Prostate gland (tissue), 2 donors: ENCODE results near the gene FFAR3.
"Not testable (repeated sequence)": the region's sequence is repeated elsewhere in the genome, so short reads cannot be mapped to it uniquely, and the experiment has no call there.

Experiments used
- POLR2A ChIP-seq: fragments of 450-650 bp; IDR thresholded peaks from one replicate; pipeline ENCODE4 v1.6.1; 2016; ENCODE audit warnings: antibody characterized with exemption, mild to moderate bottlenecking
- POLR2AphosphoS5 ChIP-seq: sonication (generic); formaldehyde crosslinking; IDR thresholded peaks from one replicate; pipeline ENCODE4 v1.6.1; 2017; ENCODE audit warnings: antibody characterized with exemption
- TF ChIP-seq, protein P1 (sequence below), 4 experiments: fragments of 200-600 bp in 2 of 4; fragments of 450-650 bp in 2 of 4; sonication (generic) in 2 of 4; IDR thresholded peaks; 1 replicate in 3 of 4; 2 replicates in 1 of 4; pipeline ENCODE4 v1.5.1; 2016 to 2019; ENCODE audit warnings: antibody characterized with exemption in 4 of 4, mild to moderate bottlenecking in 2 of 4, moderate library complexity in 2 of 4

DNA sequence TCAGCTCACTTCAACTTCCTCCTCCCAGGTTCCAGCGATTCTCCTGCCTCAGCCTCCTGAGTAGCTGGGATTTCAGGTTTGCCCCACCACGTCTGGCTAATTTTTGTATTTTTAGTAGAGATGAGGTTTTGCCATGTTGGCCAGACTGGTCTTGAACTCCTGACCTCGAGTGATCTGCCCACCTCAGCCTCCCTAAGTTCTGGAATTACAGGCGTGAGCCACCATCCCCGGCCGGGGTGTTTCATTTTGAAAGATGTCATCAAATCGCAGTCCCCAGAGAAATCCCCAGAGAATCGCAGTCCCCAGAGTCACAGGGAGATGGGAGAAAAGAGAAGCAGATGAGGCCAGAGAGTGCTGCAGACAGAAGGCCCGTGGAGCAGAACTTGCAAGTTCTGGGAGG is 43.2 kb downstream of the FFAR3 start:
- TF ChIP-seq, protein P1, sequence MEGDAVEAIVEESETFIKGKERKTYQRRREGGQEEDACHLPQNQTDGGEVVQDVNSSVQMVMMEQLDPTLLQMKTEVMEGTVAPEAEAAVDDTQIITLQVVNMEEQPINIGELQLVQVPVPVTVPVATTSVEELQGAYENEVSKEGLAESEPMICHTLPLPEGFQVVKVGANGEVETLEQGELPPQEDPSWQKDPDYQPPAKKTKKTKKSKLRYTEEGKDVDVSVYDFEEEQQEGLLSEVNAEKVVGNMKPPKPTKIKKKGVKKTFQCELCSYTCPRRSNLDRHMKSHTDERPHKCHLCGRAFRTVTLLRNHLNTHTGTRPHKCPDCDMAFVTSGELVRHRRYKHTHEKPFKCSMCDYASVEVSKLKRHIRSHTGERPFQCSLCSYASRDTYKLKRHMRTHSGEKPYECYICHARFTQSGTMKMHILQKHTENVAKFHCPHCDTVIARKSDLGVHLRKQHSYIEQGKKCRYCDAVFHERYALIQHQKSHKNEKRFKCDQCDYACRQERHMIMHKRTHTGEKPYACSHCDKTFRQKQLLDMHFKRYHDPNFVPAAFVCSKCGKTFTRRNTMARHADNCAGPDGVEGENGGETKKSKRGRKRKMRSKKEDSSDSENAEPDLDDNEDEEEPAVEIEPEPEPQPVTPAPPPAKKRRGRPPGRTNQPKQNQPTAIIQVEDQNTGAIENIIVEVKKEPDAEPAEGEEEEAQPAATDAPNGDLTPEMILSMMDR (IDR thresholded peaks at IDR 0.05) = not testable (repeated sequence)
- not testable (repeated sequence) for TF ChIP-seq POLR2A, POLR2AphosphoS5
